ENCODE data around the gene RNPEPL1. TPM values are rescaled to one million over a fixed set of nuclear protein-coding genes. Genes with fewer than 3 reads are reported as not detected.

RNPEPL1 gene
- total RNA-seq, 1 experiment from 2014 or later, result 101 TPM

DNA sequence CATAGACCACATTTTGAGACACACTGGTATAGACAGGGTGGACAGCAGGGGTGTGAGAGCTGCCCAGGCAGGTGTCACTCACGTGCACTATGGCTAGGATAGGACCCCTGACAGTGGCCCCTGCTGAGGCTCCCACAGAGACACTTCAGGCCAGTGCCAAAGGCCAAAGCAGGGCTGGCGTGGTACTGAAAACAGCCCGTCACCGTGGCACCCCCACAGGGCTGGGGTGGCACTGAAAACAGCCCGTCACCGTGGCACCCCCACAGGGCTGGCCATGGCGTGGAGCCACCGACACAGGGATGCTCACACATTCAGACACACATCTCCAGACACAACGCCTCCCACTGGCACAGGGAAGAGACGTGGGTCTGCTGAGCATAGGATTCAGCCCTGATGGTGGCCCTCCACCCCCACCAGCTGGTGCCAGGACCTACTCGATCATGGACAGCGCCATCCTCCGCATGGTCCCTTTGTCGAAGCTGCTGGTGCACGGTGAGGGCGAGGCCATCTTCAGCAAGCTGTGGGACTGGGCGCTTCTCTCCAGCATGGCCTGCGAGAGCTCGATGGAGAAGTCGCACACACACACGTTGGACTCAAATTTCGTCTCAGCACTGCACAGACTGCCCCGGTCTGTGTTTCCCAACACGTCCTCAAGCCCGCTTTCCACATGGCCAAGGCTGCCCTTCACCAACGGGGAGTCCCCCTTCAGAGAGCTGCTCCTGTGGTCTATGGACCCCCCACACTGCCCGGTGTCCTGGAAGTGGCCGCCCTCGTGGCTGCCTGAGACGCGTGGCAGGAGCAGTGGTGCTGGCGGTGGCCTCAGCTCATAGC, 44.6 kb upstream of the RNPEPL1 start:
- no peak for DNase-seq
- Histone ChIP-seq H3K4me3 (no peak overlapping the region), H3K79me2 (ENCODE audit: low read depth) (no peaks in the 10 kb centered on the region), H3F3A (ENCODE audit: insufficient read depth, low read depth) (no peaks in the 10 kb centered on the region), H3K27me3 (ENCODE audit: insufficient read depth, low read depth) (no peaks in the 10 kb centered on the region), H3K36me3 (ENCODE audit: low read depth) (peaks cover 44% of the 10 kb centered on the region), H3K9me2 (ENCODE audit: insufficient read depth) (no peaks in the 10 kb centered on the region), H3K9me3 (ENCODE audit: insufficient read depth, low read depth) (no peaks in the 10 kb centered on the region), H3K4me1 (replicated peaks; ENCODE audit: insufficient read depth) (no peaks in the 10 kb centered on the region), H4K20me1 (ENCODE audit: insufficient read depth) (peaks cover 6% of the 10 kb centered on the region; the same call in 1 of the 2 replicates), H2AFZ (no peak overlapping the region), H3K4me2 (no peak overlapping the region), H3K27ac (no peak overlapping the region)
- CTCF ChIA-PET, result no interaction called here
- POLR2A ChIA-PET (ENCODE audit: unreplicated experiment), result no interaction called here
- BruUV-seq (replicated peaks), result no TSS peak
- TF ChIP-seq CTCF (conservative IDR thresholded peaks at IDR 0.05) (no peak), EZH2 (IDR thresholded peaks at IDR 0.05; ENCODE audit: low read depth) (no peak)
- intact Hi-C loops (cut with micrococcal nuclease; ENCODE audit: unreplicated experiment), result no loop called here

DNA sequence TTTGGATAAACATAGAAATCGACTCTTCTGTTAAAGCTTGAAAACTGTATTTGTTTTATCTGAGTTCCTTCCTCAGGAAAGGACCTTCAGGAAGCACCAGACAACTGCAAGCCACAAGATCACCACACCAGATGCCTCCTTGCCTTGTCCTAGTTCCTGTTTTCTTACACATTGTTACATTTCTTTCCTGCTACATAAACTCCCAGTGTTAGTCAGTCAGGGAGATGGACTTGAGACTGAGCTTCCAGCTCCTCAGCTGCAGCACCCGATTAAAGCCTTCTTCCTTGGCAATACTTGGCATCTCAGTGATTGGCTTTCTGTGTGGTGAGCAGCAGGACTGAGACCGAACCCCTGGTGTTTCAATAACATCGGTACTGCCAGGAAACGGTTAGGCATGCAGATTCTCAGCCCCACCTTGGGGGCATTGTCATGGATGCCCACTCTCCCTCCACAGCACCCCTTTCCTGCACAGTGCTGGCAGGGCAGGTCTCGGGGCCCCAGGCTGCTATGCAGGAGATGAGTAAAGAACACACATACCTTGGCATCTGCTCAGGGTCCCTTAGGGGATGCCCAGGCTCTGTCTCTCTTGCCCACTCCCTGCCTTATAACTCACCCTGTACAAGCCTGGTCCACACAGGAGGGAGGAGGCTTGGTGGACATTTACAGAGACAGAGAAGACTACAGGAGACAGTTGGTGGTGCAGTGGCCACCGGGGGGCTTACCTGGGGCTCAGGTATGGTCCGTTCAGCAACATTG, 43.1 kb upstream of the RNPEPL1 start:
- H3K9me3 ChIP-seq (ENCODE audit: insufficient read depth, low read depth), result no peaks in the 10 kb centered on the region
- no peak overlapping the region for H3K4me2 ChIP-seq
- intact Hi-C loops (cut with micrococcal nuclease; ENCODE audit: unreplicated experiment), result no loop called here
- no peaks in the 10 kb centered on the region for H3F3A ChIP-seq (ENCODE audit: insufficient read depth, low read depth)
- no peak overlapping the region for H2AFZ ChIP-seq
- no peak overlapping the region for H3K4me3 ChIP-seq
- ChIA-PET POLR2A (ENCODE audit: unreplicated experiment) (no interaction called here), CTCF (no interaction called here)
- no peak for DNase-seq
- TF ChIP-seq EZH2 (IDR thresholded peaks at IDR 0.05; ENCODE audit: low read depth) (no peak), CTCF (conservative IDR thresholded peaks at IDR 0.05) (no peak)
- no peaks in the 10 kb centered on the region for H3K9me2 ChIP-seq (ENCODE audit: insufficient read depth)
- H3K27ac ChIP-seq, result no peak overlapping the region
- H3K27me3 ChIP-seq (ENCODE audit: insufficient read depth, low read depth), result no peaks in the 10 kb centered on the region
- 0 out of 2 replicates have a peak, but pooled peaks cover 6% of the 10 kb centered on the region for H4K20me1 ChIP-seq (ENCODE audit: insufficient read depth)
- H3K4me1 ChIP-seq (replicated peaks; ENCODE audit: insufficient read depth), result no peaks in the 10 kb centered on the region
- H3K36me3 ChIP-seq (ENCODE audit: low read depth), result peaks cover 36% of the 10 kb centered on the region
- no TSS peak for BruUV-seq (replicated peaks)
- H3K79me2 ChIP-seq (ENCODE audit: low read depth), result no peaks in the 10 kb centered on the region

GRCh38 chr2:240525802-240526201, 42.5 kb upstream of the RNPEPL1 start:
- Histone ChIP-seq H4K20me1 (ENCODE audit: insufficient read depth) (0 out of 2 replicates have a peak, but pooled peaks cover 6% of the 10 kb centered on the region), H3K27ac (no peak overlapping the region), H3F3A (ENCODE audit: insufficient read depth, low read depth) (no peaks in the 10 kb centered on the region), H3K79me2 (ENCODE audit: low read depth) (no peaks in the 10 kb centered on the region), H3K4me1 (replicated peaks; ENCODE audit: insufficient read depth) (no peaks in the 10 kb centered on the region), H3K9me3 (ENCODE audit: insufficient read depth, low read depth) (no peaks in the 10 kb centered on the region), H3K9me2 (ENCODE audit: insufficient read depth) (no peaks in the 10 kb centered on the region), H3K36me3 (ENCODE audit: low read depth) (peaks cover 36% of the 10 kb centered on the region), H3K4me2 (no peak overlapping the region), H2AFZ (no peak overlapping the region), H3K27me3 (ENCODE audit: insufficient read depth, low read depth) (no peaks in the 10 kb centered on the region), H3K4me3 (no peak overlapping the region)
- DNase-seq, result no peak
- ChIA-PET POLR2A (ENCODE audit: unreplicated experiment) (no interaction called here), CTCF (no interaction called here)
- intact Hi-C loops (cut with micrococcal nuclease; ENCODE audit: unreplicated experiment), result no loop called here
- no peak for TF ChIP-seq CTCF (conservative IDR thresholded peaks at IDR 0.05)
- no peak for TF ChIP-seq EZH2 (IDR thresholded peaks at IDR 0.05; ENCODE audit: low read depth)
- no TSS peak for BruUV-seq (replicated peaks)
